ENCODE results near the gene ADSS1. TPM values are rescaled to one million over a fixed set of nuclear protein-coding genes. Genes with fewer than 3 reads are reported as not detected.

The ADSS1 gene
- total and polyA plus RNA-seq, 3 experiments from 2014 or later = 1.4 to 1.6 (median 1.5) TPM

DNA sequence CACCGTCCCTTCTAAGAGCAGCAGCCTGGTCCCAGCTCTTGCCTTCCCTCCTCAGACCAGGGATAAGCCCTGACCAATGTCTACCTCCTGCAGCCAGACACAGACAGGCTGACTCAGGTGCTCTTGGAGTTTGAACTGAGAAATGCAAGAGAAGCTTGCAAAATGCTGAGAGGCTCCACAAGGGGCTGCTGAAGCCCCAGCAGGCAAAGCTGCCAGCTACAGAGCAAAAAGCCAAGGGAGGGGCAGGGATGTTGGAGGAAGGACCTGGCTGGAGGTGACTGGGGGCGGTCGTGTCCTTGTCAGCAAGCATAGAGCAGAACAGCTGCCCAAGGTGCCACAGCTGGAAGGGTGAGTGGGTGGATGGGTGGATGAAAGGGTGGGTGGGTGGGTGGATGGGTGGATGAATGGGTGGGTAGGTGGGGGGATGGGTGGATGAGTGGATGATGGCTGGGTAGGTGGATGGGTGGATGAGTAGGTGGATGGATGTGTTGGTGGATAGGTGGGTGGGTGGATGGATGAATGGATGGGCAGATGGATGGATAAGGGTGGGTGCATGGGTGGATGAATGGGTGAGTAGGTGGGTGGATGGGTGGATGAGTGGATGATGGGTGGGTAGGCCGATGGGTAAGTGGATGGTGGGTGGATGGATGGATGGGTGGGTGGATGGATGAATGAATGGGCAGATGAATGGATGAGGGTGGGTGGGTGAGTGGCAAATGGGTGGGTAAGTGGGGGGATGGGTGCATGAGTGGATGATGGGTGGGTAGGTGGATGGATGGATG is 38.6 kb upstream of the ADSS1 start:
- H3K9me3 ChIP-seq (ENCODE audit: low read length) = no peaks in the 10 kb centered on the region
- H3K27ac ChIP-seq (ENCODE audit: low read depth, low read length) = no peak overlapping the region
- H3K27me3 Mint-ChIP-seq = peaks cover 0 to 2% of the 10 kb centered on the region in 2 donors
- no peak for DNase-seq
- ChIA-PET CTCF (interaction anchor here (1.0 to 1.7 kb wide), 3 partner anchors 9 to 20 kb away, joined by 3 to 5 read pairs (median 4); no protein-coding TSS in a partner anchor), POLR2A (no interaction called here)
- peaks cover 13 to 43% (median 27%) of the 10 kb centered on the region in 3 donors for H3K4me1 Mint-ChIP-seq
- no peaks in the 10 kb centered on the region for H3K36me3 Mint-ChIP-seq
- H3K36me3 ChIP-seq (ENCODE audit: insufficient read depth, low read length) = no peaks in the 10 kb centered on the region
- H3K4me3 Mint-ChIP-seq = peak overlapping the region in 3 of 7 donors; percentile 12 to 84 (median 22)
- H3K27ac Mint-ChIP-seq = peak overlapping the region in 4 of 8 donors; percentile 4 to 93 (median 30)
- no peak overlapping the region for H3K4me3 ChIP-seq (ENCODE audit: low read length)
- H3K27me3 ChIP-seq (ENCODE audit: insufficient read depth, low read length, poor library complexity, severe bottlenecking) = no peaks in the 10 kb centered on the region
- H3K9me3 Mint-ChIP-seq = no peaks in the 10 kb centered on the region
- peaks cover 39% of the 10 kb centered on the region for H3K4me1 ChIP-seq (ENCODE audit: insufficient read depth, low read length)

DNA sequence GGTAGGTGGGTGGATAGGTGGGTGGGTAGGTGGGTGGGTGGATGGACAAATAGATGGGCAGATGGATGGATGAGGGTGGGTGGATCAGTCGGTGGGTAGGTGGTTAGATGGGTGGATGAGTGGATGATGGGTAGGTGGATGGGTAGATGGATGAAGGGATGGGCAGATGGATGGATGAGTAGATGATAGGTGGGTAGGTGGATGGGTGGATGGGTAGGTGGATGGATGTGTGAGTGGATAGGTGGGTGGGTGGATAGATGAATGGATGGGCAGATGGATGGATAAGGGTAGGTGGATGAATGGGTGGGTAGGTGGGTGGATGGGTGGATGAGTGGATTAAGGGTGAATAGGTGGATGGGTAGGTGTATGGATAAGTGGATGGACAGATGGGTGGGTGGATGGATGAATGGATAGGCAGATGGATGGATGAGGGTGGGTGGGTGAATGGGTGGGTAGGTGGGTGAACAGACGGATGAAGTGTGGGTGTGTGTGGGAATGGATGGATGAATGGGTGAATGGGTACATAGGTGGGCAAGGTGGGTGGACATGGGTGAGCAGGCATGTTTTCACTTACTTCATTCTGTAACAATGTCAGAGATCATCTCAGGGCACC is 37.9 kb upstream of the ADSS1 start:
- no peak overlapping the region for H3K27ac Mint-ChIP-seq
- no peak overlapping the region for H3K27ac ChIP-seq (ENCODE audit: low read depth, low read length)

DNA sequence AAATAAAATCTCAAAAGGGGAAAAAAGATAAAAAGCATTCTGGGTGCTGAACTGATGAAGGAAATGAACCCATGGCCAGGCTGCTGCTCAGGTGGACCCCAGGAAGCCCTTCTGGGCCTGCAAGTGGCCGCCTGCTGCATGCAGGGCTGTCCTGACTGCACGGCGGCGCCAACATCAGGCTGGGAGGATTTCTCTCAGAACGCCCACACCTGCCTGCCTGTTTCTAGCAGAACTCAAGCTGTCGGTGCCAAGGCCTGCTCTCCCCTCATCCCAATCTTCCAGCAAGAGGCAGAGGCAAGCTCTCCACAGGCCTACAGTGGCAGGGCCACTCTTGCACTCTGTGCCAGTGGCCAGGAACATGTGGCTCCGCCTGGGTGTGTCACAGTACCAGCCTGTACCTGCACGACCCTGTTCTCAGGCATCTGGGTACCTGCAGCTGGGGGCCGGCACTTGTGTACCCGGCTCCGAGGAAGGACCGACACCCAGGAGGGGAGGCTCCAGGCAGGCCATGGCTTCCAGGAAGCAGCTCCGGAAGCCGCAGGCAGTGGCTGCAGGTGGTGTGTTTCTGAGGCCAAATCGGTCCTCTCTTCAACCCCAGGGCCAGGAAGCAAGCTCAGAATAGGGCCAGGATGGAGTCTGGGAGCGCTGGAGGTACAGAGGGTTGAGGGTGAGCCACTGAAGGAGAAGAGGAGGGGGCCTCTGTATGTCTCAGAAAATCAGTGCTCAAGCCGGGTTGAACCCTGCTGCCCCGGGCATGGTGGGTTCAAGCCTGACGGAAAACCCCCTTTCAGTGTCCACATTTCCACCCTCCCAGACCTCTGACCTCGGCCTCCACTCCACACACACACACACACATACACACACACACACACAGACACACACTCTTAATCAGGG is 37.2 kb upstream of the ADSS1 start:
- no peak overlapping the region for H3K4me3 ChIP-seq (ENCODE audit: low read length)
- Mint-ChIP-seq H3K27me3 (peaks cover 0 to 2% of the 10 kb centered on the region in 2 donors), H3K36me3 (no peaks in the 10 kb centered on the region), H3K27ac (peak overlapping the region in 5 of 8 donors; percentile 12 to 96 (median 62)), H3K4me1 (peaks cover 24 to 55% (median 32%) of the 10 kb centered on the region in 3 donors), H3K9me3 (no peaks in the 10 kb centered on the region), H3K4me3 (peak overlapping the region in 6 of 7 donors; percentile 20 to 56 (median 38))
- H3K27ac ChIP-seq (ENCODE audit: low read depth, low read length) = no peak overlapping the region
- no peak for DNase-seq
- ChIA-PET POLR2A (no interaction called here), CTCF (interaction anchor here (0.7 to 3.3 kb wide), 2 partner anchors 9 to 19 kb away, joined by 3 to 9 read pairs; no protein-coding TSS in a partner anchor)
- H3K4me1 ChIP-seq (ENCODE audit: insufficient read depth, low read length) = peaks cover 53% of the 10 kb centered on the region
- H3K27me3 ChIP-seq (ENCODE audit: insufficient read depth, low read length, poor library complexity, severe bottlenecking) = no peaks in the 10 kb centered on the region
- H3K36me3 ChIP-seq (ENCODE audit: insufficient read depth, low read length) = no peaks in the 10 kb centered on the region
- H3K9me3 ChIP-seq (ENCODE audit: low read length) = no peaks in the 10 kb centered on the region

More for the DNA sequence above, 37.9 kb upstream of the ADSS1 start:
- Mint-ChIP-seq H3K27me3 (peaks cover 0 to 2% of the 10 kb centered on the region in 2 donors), H3K9me3 (no peaks in the 10 kb centered on the region), H3K36me3 (no peaks in the 10 kb centered on the region), H3K4me1 (peaks cover 19 to 50% (median 29%) of the 10 kb centered on the region in 3 donors), H3K4me3 (peak overlapping the region in 3 of 7 donors; percentile 13 to 29 (median 27))
- Histone ChIP-seq H3K27me3 (ENCODE audit: insufficient read depth, low read length, poor library complexity, severe bottlenecking) (no peaks in the 10 kb centered on the region), H3K4me3 (ENCODE audit: low read length) (no peak overlapping the region), H3K36me3 (ENCODE audit: insufficient read depth, low read length) (no peaks in the 10 kb centered on the region), H3K9me3 (ENCODE audit: low read length) (no peaks in the 10 kb centered on the region), H3K4me1 (ENCODE audit: insufficient read depth, low read length) (peaks cover 46% of the 10 kb centered on the region)
- ChIA-PET POLR2A (no interaction called here), CTCF (no interaction called here)
- no peak for DNase-seq

DNA sequence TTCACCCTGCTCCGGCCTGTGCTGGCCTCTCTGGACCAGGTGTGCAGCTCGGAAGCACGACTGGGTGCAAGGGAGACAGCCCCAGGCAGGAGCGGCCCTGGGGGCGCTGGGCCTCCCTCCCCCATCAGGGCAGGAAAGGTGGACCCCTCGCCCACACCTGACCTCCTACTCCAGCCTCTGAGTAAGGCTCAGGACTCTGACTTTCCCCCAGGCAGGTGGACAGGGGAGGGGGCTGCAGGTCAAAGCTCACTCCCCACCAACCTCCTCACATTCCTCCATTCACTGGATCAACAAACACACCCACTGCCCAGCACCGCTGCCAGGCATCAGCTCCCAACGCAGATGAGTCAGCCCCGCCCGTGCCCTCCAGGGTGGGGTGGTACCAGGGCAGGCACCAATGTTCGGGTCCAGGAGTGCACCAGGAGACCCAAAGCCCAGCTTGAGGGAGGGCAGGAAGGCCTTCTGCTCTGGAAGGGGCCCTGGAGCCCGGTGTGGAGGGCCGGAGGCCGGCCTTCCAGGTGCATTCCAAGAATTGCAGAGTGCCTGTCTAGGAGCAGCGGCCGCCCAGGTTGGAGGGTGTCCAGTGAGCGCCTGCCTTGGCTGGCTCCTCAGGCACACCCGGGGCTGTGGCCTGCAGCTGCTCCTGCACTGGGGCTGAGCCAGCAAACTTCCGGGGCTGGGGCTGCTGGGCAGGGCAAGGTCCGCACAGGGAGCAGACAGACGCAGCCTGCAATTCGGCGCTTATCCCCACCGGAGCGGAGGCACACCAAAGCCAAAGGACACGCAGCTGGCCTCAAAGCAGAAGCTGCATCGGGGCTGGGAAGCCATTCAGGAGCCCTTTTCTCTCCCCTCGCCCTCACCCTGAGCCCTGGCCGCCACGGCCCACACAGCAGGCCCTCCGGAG is 36.2 kb upstream of the ADSS1 start:
- peaks cover 0 to 2% of the 10 kb centered on the region in 2 donors for H3K27me3 Mint-ChIP-seq
- ChIA-PET CTCF (interaction anchor here (3.3 kb wide), 1 partner anchor 10 kb away, joined by 9 read pairs; no protein-coding TSS in a partner anchor), POLR2A (no interaction called here)
- Histone ChIP-seq H3K36me3 (ENCODE audit: insufficient read depth, low read length) (no peaks in the 10 kb centered on the region), H3K9me3 (ENCODE audit: low read length) (no peaks in the 10 kb centered on the region), H3K4me3 (ENCODE audit: low read length) (no peak overlapping the region), H3K27ac (ENCODE audit: low read depth, low read length) (no peak overlapping the region), H3K4me1 (ENCODE audit: insufficient read depth, low read length) (peaks cover 57% of the 10 kb centered on the region), H3K27me3 (ENCODE audit: insufficient read depth, low read length, poor library complexity, severe bottlenecking) (no peaks in the 10 kb centered on the region)
- DNase-seq = no peak
- H3K36me3 Mint-ChIP-seq = no peaks in the 10 kb centered on the region
- peak overlapping the region in 6 of 7 donors; percentile 8 to 69 (median 50) for H3K4me3 Mint-ChIP-seq
- H3K27ac Mint-ChIP-seq = peak overlapping the region in 5 of 8 donors; percentile 36 to 80 (median 54)
- no peaks in the 10 kb centered on the region for H3K9me3 Mint-ChIP-seq
- H3K4me1 Mint-ChIP-seq = peaks cover 26 to 62% (median 32%) of the 10 kb centered on the region in 3 donors

DNA sequence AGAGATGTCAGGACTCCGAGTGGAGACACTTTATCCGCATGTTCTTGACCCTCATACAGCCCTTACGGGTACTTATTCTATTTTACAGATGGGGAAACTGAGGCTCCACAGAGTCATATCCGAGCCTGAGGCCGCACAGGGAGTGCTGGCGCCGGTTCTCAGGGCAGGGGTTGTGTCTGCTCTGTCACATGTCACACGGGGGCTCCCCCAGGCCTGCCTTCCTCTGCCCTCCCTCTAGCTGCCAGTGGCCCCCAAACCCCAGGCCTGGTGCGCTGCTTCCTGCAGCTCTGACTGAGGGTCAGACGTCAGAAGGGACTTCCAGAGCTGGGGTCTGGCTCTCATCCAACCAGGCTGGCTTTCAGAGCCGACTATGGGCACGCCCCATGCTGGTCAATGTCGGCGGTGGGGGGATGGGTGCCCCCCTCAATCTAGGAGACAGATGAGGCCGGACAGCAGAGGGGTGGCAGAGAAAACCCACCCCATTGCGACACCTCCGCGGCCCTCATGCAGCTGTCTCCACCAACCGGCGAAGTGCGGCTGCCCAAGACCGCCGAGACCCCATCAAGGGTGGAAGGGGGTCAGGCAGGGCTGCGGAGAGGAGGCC is 35.4 kb upstream of the ADSS1 start:
- peaks cover 27 to 67% (median 32%) of the 10 kb centered on the region in 3 donors for H3K4me1 Mint-ChIP-seq

DNA sequence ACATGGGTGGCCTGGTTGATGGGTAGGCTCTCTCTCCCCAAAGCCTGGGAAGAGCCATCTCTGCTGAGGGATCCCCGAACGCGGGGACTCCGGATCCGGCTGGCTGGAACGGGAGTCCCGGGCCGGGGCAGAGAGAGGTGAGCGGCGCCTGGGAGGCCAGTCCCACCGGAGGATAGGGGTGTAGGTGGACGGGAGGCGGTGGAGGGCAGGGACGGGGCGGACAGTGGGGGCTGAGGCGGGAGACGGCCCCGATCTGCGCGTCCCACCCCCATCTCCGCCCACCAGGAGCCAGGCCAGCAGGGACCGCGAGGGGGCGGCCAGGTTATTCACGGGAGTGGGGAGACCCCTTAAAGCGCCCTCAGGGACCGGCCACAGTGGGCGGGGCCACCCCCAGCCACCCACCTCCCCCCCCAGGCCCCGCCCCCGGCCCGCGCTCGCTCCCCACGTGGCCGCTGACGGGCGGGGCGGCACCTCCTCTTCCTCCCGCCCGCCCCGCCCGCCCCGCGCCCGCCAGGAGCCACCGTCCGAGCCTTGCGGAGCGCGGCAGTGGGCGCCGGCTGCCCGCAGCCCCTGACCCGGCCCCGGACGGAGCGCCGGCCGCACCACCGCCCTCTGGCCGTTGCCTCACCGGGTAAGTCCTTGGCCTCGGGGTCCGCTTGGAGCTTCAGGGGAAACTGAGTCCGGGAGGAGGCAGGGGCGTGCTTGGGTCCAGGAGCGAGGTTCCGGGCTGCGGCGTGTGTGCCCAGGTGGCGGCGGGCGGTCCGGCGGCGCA is 34.7 kb upstream of the ADSS1 start, which contains the start of gene INF2:
INF2 (plus strand) TSS at position 510 of the 772 bp plus-strand sequence. CDS start 11,748 bp downstream, outside the sequence.
- Histone ChIP-seq H3K27ac (ENCODE audit: low read depth, low read length) (peak within 1 kb of the TSS; percentile 16), H3K9me3 (ENCODE audit: low read length) (no peaks in the 10 kb centered on the region), H3K4me3 (ENCODE audit: low read length) (peak within 1 kb of the TSS; percentile 62), H3K36me3 (ENCODE audit: insufficient read depth, low read length) (no peaks in the 10 kb centered on the region), H3K4me1 (ENCODE audit: insufficient read depth, low read length) (peaks cover 67% of the 10 kb centered on the region), H3K27me3 (ENCODE audit: insufficient read depth, low read length, poor library complexity, severe bottlenecking) (no peaks in the 10 kb centered on the region)
- peak within 1 kb of the TSS in 3 of 8 donors; percentile 36 to 74 (median 51) for H3K27ac Mint-ChIP-seq
- H3K4me3 Mint-ChIP-seq = peak within 1 kb of the TSS; percentile 37 to 84 (median 64)
- CTCF ChIA-PET = interaction anchor here (1.2 to 3.3 kb wide), 2 partner anchors 12 to 14 kb away, joined by 3 to 9 read pairs; no protein-coding TSS in a partner anchor
- H3K4me1 Mint-ChIP-seq = peaks cover 29 to 69% (median 33%) of the 10 kb centered on the region in 3 donors
- H3K9me3 Mint-ChIP-seq = no peaks in the 10 kb centered on the region
- H3K27me3 Mint-ChIP-seq = peaks cover 0 to 2% of the 10 kb centered on the region in 2 donors
- no peaks in the 10 kb centered on the region for H3K36me3 Mint-ChIP-seq
- peak in 4 of 5 donors; percentile 28 to 60 (median 34) for DNase-seq
- POLR2A ChIA-PET = interaction anchor here (1.2 kb wide), 1 partner anchor 12 kb away, joined by 3 read pairs; no protein-coding TSS in a partner anchor

More for the DNA sequence above, 35.4 kb upstream of the ADSS1 start:
- Mint-ChIP-seq H3K9me3 (no peaks in the 10 kb centered on the region), H3K27ac (peak overlapping the region in 2 of 8 donors; percentile 36 to 54), H3K36me3 (no peaks in the 10 kb centered on the region), H3K4me3 (peak overlapping the region; percentile 33 to 83 (median 52)), H3K27me3 (peaks cover 0 to 2% of the 10 kb centered on the region in 2 donors)
- peaks cover 60% of the 10 kb centered on the region for H3K4me1 ChIP-seq (ENCODE audit: insufficient read depth, low read length)
- ChIA-PET CTCF (interaction anchor here (3.3 kb wide), 1 partner anchor 11 kb away, joined by 9 read pairs; no protein-coding TSS in a partner anchor), POLR2A (no interaction called here)
- no peaks in the 10 kb centered on the region for H3K36me3 ChIP-seq (ENCODE audit: insufficient read depth, low read length)
- H3K4me3 ChIP-seq (ENCODE audit: low read length) = no peak overlapping the region
- no peaks in the 10 kb centered on the region for H3K27me3 ChIP-seq (ENCODE audit: insufficient read depth, low read length, poor library complexity, severe bottlenecking)
- no peak overlapping the region for H3K27ac ChIP-seq (ENCODE audit: low read depth, low read length)
- no peaks in the 10 kb centered on the region for H3K9me3 ChIP-seq (ENCODE audit: low read length)
- no peak for DNase-seq
